GM18858 (cell line): ENCODE data around the gene NUDCD2.
"Not testable (repeated sequence)": the region's sequence is repeated elsewhere in the genome, so short reads cannot be mapped to it uniquely, and the experiment has no call there.

Source experiments
- ATAC-seq: cut with Tn5 transposase; IDR thresholded peaks from one replicate; pipeline ENCODE4 v1.9.1; 2021; ENCODE audit not compliant: unreplicated experiment

Gene NUDCD2

GRCh38 chr5:163433271-163433670 lies 26.6 kb downstream of the NUDCD2 start:
- no peak for ATAC-seq

GRCh38 chr5:163432544-163432943 lies 27.4 kb downstream of the NUDCD2 start:
- no peak for ATAC-seq

- ATAC-seq, result not testable (repeated sequence)
Measured at GRCh38 chr5:163426128-163426527, 33.8 kb downstream of the NUDCD2 start.

GRCh38 chr5:163424836-163425235 lies 35.1 kb downstream of the NUDCD2 start:
- no peak for ATAC-seq

- not testable (repeated sequence) for ATAC-seq
Measured at GRCh38 chr5:163415673-163416072, 44.2 kb downstream of the NUDCD2 start.

- ATAC-seq, result no peak
Measured at GRCh38 chr5:163410505-163410904, 49.4 kb downstream of the NUDCD2 start.

GRCh38 chr5:163409384-163409783 lies 50.5 kb downstream of the NUDCD2 start:
- no peak for ATAC-seq

GRCh38 chr5:163408311-163408923 lies 51.5 kb downstream of the NUDCD2 start:
- ATAC-seq, result peak; percentile 57

- ATAC-seq, result peak; percentile 86
Measured at GRCh38 chr5:163407034-163407655, 52.8 kb downstream of the NUDCD2 start.

- ATAC-seq, result no peak
Measured at GRCh38 chr5:163404364-163405173, 55.3 kb downstream of the NUDCD2 start.

- no peak for ATAC-seq
Measured at GRCh38 chr5:163402007-163402406, 57.9 kb downstream of the NUDCD2 start.

- no peak for ATAC-seq
Measured at GRCh38 chr5:163401271-163401670, 58.6 kb downstream of the NUDCD2 start.

- no peak for ATAC-seq
Measured at GRCh38 chr5:163399923-163400322, 60.0 kb downstream of the NUDCD2 start.

GRCh38 chr5:163397354-163397753 lies 62.5 kb downstream of the NUDCD2 start:
- ATAC-seq, result no peak

GRCh38 chr5:163396818-163397340 lies 63.0 kb downstream of the NUDCD2 start:
- not testable (repeated sequence) for ATAC-seq
